ENCODE results near the gene GLO1. TPM values are rescaled to one million over a fixed set of nuclear protein-coding genes. Genes with fewer than 3 reads are reported as not detected.

The GLO1 gene
- total RNA-seq, 1 experiment from 2014 or later = 188 TPM

GRCh38 chr6:38634518-38634917 is 68.4 kb downstream of the GLO1 start:
- Histone ChIP-seq H3K23ac (ENCODE audit: insufficient read length, low read depth, low read length) (no peak overlapping the region), H2BK120ac (ENCODE audit: low read depth, low read length, poor library complexity, severe bottlenecking) (no peak overlapping the region), H2AFZ (ENCODE audit: low read length) (no peak overlapping the region), H3K27ac (ENCODE audit: insufficient read length, low read depth, low read length) (no peak overlapping the region), H3K14ac (ENCODE audit: insufficient read depth, low read length) (no peak overlapping the region), H4K20me1 (ENCODE audit: control insufficient read depth, insufficient read depth, insufficient read length) (no peaks in the 10 kb centered on the region), H3K79me2 (ENCODE audit: insufficient read depth, low read length) (no peaks in the 10 kb centered on the region; the same call in 1 of the 2 replicates), H3T11ph (ENCODE audit: low read length) (no peak overlapping the region), H3K4me2 (ENCODE audit: insufficient read depth, insufficient read length, low read length) (no peak overlapping the region), H3K27me3 (ENCODE audit: insufficient read depth, low read length) (no peaks in the 10 kb centered on the region; the same call in 1 of the 2 replicates), H3K56ac (ENCODE audit: insufficient read length, low read depth, low read length) (no peak overlapping the region), H2BK20ac (ENCODE audit: low read depth, low read length, poor library complexity, severe bottlenecking) (no peak overlapping the region), H3K4me1 (ENCODE audit: insufficient read depth, low read length) (no peaks in the 10 kb centered on the region; the same call in 1 of the 2 replicates), H3K79me1 (ENCODE audit: insufficient read depth, low read depth, low read length, poor library complexity, severe bottlenecking) (peaks cover 2% of the 10 kb centered on the region), H4K91ac (ENCODE audit: insufficient read length, low read depth, low read length) (no peak overlapping the region), H3K18ac (ENCODE audit: insufficient read length, low read depth, low read length) (no peak overlapping the region), H2BK5ac (ENCODE audit: insufficient read length, low read length) (no peak overlapping the region), H3K4ac (ENCODE audit: low read depth, low read length) (no peak overlapping the region), H4K8ac (replicated peaks; ENCODE audit: insufficient read length, low read depth, low read length) (no peak overlapping the region), H3K9ac (ENCODE audit: extremely low read depth, insufficient read length, low read length) (no peak overlapping the region), H3K23me2 (ENCODE audit: insufficient read length, low read depth, low read length, poor library complexity, severe bottlenecking) (no peaks in the 10 kb centered on the region), H3K9me3 (ENCODE audit: control insufficient read depth, low read depth, low read length) (no peaks in the 10 kb centered on the region), H2BK15ac (ENCODE audit: low read depth, low read length) (no peak overlapping the region), H2BK12ac (ENCODE audit: insufficient read length, low read depth, low read length) (no peak overlapping the region), H4K5ac (ENCODE audit: insufficient read length, low read depth, low read length) (no peak overlapping the region), H2AK5ac (ENCODE audit: insufficient read length, low read length) (no peak overlapping the region)
- DNase-seq = no peak
- Mint-ChIP-seq H3K9me3 (no peaks in the 10 kb centered on the region), H3K4me3 (no peak overlapping the region), H3K27me3 (ENCODE audit: low read depth) (peaks cover 5% of the 10 kb centered on the region), H3K36me3 (ENCODE audit: insufficient read depth in 1 of 3, low read depth in 3 of 3) (no peaks in the 10 kb centered on the region), H3K4me1 (peaks cover 5 to 6% of the 10 kb centered on the region in 2 experiments), H3K27ac (no peak overlapping the region)
- no peak for TF ChIP-seq CTCF (conservative IDR thresholded peaks at IDR 0.05)
- WGBS (ENCODE audit: extremely low coverage, insufficient read length, low lambda C conversion rate) = no CpG with 5 or more reads among the region's 1 CpG
